ENCODE measurements around the gene IL17B.

Gene IL17B

DNA sequence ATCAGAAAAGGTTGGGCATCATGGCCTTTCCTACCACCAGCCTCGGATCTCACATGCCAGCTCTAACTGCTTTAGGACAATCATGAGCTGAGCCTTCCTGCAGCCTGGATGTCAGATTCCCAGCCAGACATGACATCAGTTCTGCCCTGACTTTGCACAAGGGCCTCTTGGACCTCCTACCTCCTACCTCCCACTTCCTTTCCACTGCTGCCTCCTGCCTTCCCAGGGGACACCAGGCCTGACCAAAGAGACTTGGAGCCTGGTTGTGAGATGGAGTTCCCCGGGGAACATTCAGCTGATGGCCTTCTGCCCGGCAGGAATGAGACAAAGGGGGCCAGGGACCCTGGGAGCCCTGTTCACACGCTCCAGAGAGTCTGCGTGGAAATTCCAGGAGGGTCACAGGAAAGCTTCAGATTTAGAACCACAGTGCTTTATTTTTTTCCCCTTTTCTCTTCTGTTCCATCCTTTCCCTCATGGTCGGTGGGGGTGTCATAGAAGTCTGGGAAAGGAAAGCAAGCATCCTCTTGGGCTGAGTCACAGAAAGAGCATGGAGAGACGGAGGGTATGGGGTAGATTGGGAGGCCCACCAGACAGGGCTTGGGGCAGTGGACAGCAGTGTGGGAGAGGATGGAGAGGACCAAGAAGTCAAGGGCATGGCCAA lies 35.4 kb upstream of the IL17B start:
- DNase-seq, result no peak

DNA sequence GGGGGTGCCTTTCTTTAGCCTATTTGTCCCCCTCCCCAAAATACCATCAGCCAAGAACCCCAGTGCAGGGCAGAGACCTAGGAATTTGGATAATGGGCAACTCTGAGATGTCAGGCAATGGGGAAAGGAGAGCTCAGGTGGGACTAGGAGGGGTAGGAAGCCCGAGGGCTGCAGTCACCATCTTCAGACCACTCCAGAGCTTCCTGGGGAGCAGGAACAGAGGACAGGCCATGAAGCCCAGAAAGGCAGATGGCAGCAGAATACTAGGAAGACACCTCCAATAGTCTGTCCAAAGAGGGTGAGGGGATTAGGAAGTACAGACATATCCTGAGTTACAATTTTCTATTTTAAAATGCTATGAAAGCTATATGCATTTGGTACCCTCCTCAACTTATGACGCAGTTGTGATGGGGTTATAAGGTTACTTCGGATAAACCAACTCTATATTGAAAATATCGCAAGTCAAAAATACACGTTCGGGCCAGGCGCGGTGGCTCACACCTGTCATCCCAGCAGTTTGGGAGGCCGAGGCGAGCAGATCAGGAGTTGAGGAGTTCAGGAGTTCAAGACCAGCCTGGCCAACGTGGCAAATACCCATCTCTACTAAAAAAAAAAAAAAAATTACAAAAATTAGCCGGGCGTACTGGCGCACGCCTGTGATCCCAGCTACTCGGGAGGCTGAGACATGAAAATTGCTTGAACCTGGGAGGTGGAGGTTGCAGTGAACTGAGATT lies 34.6 kb upstream of the IL17B start:
- no peak for DNase-seq

DNA sequence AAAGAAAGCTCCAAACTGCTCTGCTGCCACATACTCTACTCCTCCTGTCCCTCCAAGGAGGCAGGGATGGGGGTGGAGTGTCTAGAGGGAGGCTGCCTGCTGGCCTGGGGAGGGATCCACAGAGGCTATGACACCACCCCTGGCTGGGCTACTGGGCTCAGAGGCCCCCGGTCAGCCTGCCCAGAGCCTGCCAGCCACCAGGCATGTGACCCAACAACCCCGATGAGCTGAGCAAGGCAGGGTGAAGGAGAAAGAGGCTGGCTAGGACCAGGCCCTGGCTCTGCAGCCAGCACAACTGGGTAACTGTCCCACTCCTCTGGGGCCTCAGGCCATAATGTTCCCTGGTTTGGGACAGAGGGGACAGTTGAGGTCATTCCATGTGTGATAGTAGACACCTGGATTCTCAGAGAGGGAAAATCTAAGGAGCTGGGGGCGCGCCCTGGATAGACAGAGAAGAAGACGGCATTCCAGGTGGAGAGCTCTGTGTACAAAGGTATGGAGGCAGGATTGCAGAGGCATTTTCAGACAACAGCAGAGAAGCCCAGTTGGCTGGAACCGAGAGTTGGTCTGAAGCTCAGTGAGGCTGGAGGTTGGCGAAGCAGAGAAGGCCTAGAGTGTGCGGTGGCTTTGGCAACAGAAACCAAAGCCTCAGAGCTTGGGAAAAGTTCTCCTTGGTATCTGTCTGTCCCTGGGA lies 33.8 kb upstream of the IL17B start:
- no peak for DNase-seq

- no peak for DNase-seq
Observed at GRCh38 chr5:149411738-149412519, 32.8 kb upstream of the IL17B start.

- no peak for DNase-seq
Observed at GRCh38 chr5:149410721-149411432, 31.8 kb upstream of the IL17B start.

- no peak for DNase-seq
Observed at GRCh38 chr5:149410071-149410470, 31.0 kb upstream of the IL17B start.

DNA sequence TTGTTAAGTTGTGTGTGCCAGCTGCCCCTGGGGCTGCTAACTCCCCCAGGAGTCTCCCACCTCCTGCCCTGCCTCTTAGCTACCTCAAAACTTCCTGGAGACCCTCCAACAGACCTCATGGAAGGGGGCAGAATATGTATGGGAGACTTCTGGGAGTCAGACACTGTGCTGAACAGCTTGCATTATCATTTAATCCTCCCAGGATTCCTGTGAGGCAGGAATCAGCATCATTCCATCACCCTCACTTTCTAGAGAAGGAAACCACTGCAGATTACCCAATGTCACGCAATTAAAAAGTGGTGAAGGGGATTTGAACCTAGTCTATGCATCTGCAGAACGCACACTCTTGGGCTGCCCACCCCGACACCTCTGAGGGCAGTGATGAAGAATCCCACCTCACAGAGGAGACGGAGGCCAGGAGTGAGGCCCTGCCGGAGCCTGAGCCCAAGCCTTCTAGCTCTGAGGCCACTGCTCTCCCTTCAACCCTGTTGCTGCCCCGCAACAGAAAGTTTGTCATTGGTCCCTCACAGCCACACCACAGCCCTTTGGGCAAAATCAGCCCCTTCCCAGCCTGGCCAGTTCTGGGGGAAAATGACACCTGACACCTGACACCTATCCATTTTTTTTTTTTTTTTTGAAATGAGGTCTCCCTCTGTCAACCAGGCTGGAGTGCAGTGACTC lies 30.3 kb upstream of the IL17B start:
- DNase-seq, result no peak

DNA sequence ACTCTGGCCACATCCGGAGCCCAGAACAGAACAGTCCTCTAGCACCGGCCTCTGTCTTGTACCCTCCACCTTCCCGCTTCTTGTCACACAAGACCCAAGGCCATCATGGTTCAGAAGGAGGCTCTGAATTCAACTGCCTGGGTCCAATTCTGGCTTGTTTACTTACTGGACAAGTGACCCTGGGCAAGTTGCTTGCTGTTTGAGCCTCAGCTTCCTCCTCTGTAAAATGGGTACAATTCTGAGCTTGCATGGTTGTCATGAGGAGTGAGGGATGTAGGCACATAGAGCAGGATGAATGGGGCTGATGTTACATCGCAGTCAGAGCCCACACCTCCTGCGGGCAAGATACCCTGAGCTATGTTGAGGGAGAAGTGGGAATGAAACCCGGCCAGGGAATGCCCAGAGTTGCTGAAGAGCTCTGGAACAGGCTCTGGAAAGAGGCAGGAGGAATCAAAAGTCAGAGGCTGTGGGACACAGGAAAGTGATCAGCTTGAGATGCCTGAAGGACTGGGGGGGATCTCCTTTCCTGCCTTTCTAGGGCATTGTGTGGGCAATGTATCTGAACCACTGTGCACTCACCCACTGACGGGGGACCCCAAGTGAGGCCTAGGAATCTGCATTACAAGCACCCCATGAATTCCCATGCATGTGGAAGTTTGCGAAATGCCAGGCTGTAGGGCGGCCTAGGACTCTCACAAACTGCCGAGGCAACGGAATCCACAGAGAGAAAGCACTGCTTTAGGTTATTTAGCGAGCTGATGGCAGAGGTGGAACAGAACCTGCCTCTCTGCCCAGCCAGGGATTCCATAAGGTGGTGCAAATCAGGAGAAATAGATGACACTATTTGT lies 29.4 kb upstream of the IL17B start:
- DNase-seq, result no peak

DNA sequence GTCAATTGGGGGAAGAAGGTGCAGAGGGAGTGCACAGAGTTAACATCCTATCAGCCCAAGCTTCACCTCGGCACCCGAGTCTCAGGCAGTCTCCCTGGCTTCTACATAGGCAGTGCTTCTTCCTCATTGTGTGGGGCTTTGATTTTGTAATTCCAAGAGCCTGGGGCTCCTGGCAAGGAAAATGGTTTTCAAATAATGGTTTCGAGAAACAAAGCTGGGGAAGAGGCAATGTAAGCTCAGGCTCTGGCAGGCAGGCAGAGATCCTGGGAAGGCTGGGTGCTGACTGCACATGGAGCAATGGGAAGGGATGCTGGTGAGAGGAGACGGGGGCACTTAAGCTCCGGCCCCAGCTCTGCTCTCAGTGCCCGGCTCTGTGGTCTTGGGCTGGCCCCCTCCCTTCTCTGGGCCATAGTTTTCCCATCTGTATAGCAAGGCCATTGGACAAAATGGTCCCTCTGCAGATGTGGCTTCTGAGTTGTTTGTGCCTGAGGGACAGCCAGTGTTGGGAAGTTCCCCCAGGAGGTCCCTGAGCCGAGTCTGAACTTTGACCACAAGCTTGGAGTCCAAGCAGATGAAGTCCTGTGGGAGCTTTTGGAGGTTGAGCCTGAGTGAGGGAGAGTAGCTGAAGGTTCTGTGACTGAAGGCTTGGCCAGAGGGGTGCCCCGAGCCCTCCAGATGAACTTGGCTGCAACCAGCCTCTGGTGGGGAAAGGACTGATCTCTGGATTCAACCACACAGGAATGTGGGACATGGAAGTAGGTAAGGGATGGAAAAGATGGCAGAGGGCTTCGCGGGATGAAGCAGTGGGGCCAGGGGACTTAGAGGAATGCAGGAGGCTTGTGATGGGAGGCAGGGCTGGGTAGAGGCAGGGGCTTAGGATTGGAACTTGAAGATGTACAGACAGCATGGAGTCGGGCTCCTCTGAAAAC lies 28.5 kb upstream of the IL17B start:
- no peak for DNase-seq

DNA sequence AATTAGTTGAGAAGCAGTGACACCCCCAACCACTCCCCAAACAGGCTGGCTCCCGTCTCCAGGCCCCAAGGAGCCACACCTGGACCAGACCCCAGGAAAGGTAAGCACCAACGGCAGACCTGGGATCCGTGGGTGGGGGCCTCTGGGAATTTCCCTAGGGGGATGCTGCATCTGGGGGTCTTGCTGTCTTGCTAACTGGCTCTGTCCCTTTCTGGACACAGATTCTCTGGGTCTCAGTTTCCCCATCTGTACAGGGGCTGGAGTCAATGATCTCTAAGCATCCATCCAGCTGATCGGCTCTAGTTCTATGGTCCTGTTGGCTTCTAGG lies 27.9 kb upstream of the IL17B start:
- no peak for DNase-seq

DNA sequence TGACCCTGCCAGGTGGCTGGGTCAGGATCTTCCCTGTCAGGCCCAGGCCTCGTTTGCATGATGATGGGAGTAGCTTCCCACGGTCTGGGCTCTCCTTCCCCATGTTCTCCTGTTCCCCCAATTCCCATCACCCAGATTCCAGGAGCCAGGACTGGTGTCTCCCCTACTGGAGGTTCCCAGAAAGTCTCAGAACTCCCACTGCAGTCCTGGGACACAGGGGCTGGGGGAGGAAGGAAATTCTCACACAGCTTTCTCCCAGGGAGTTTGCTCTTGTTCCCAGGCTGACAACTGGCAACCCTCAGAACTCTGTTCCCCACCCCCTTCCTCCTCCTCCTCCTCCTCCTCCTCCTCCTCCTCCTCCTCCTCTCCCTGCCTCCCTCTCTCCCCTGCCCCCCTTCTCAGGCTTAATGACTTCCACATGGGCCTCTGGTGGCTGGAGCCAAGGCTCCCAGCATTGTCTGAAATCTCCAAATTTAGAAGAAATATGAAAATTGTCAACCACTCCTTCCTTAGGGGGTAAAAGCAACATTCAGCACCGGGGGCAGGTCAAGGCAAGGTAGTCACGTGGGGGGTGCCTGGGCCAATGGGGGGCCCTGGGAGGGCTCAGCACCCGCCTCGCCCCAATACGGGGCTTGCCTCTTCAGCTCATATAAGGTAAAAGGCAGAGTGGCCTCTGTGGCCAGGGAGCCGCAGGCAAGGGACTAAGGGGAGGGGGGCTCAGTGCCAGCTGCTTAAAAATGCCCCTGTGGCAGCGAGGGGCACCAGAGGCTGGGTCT lies 27.3 kb upstream of the IL17B start:
- no peak for DNase-seq

- DNase-seq, result no peak
Observed at GRCh38 chr5:149405550-149406202, 26.6 kb upstream of the IL17B start.

DNA sequence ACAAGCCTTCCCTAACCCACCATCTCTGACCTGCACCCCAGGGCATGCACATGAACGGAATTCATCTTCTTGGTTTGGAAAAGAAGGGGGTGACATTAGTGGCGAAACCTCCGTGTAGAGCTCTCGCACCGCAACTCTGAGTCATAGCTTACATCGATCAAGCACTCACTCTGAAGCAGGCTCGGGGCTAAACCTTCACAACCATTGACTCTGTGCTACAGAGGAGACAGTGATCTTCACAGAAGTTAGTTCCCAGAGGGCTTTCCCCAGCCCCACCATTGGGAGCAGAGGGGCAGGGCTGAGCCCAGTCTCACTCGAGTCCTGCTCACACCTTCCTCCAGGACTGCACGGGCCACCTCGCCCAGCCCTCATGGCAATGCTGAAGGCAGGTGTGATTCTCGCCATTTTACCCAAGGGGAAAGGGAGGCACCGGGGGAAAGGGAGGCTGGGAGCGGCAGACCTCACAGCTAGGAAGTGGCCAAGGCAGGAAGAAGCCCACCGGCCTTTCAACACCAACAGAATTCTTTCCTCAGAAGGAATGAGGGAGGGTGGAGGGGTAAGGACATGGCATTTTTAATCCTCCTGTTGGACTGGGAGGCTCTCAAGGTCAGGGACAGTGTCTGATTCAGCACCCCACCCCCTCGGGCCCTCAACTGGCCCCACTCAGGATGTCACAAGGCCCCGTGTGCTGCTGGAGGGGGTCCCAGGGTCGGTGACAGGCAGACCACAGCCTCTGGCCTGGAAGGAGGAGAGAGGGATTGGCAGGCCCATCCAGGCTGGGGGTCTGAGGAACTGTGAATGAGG lies 25.9 kb upstream of the IL17B start:
- DNase-seq, result no peak

- no peak for DNase-seq
Observed at GRCh38 chr5:149403923-149404745, 25.0 kb upstream of the IL17B start.

DNA sequence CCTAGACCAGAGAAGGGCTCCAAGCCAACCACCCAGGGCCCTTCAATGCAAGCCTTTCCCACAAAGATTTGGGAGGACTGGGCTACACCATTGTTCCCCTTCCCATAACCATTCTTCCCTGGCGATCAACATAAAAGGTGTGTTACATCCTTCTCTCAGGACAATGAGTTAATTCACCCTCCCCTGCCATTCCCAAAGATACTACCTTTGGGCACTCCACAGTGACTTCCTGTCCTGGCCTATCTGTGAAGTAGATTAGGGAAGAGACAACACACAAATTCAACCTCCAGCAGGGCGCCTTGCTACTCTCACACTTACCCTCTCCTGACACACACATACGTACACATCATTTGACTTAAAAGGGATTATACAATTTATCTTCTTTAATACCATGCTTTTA lies 23.2 kb upstream of the IL17B start:
- no peak for DNase-seq

DNA sequence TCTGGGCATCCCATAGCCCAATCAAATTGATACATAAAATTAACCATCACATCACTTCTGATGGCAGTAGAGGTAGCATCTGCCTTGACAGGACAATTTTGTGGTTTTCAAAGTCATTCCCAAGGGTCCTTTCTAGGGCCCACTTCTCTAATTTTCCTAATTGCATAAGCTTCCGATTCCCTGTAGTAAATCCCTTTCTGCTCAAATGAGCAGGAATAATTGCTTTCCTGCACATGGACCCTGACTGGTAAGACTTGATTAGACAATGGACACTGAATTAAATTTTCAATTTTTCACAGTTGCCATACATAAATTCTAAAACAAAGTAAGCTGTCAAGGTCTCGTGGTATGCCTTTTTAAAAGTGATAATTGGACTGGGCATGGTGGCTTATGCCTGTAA lies 22.0 kb upstream of the IL17B start:
- DNase-seq, result no peak

GRCh38 chr5:149400304-149400703 lies 21.2 kb upstream of the IL17B start:
- no peak for DNase-seq

Measured in CD4-positive, alpha-beta T cell treated with Interferon gamma for 1 hour (primary cell).